Daoy (cell line): ENCODE measurements around the gene MFAP5. TPM values are rescaled to one million over a fixed set of nuclear protein-coding genes. Genes with fewer than 3 reads are reported as not detected.
"Not testable (repeated sequence)": the region's sequence is repeated elsewhere in the genome, so short reads cannot be mapped to it uniquely, and the experiment has no call there.

Experiments used
- DNase-seq: peaks from one replicate; pipeline ENCODE4 v3.0.0-alpha.2; 2015; ENCODE audit warnings: low read depth
- total RNA-seq: library from RNA; depleted of rRNA; stranded (reverse); fragments of >200 nt; shearing (Covaris generic); gene quantifications from 2 replicates; pipeline ENCODE4 v1.2.3, GENCODE V29; 2014

The MFAP5 gene
- total RNA-seq, 1 experiment from 2014 or later, result 1.1 TPM

GRCh38 chr12:8675591-8676036 lies 13.0 kb upstream of the MFAP5 start:
- no peak for DNase-seq

GRCh38 chr12:8672381-8672780 lies 9.8 kb upstream of the MFAP5 start:
- DNase-seq, result no peak

- DNase-seq, result no peak
Observed at GRCh38 chr12:8668441-8668840, 5.8 kb upstream of the MFAP5 start.

GRCh38 chr12:8667270-8667669 lies 4.6 kb upstream of the MFAP5 start:
- no peak for DNase-seq

- no peak for DNase-seq
Observed at GRCh38 chr12:8665759-8666158, 3.1 kb upstream of the MFAP5 start.

GRCh38 chr12:8664228-8664913 lies 1.7 kb upstream of the MFAP5 start:
- DNase-seq, result no peak

- no peak for DNase-seq
Observed at GRCh38 chr12:8661751-8662150, 875 bp downstream of the MFAP5 start.

- DNase-seq, result no peak
Observed at GRCh38 chr12:8661016-8661415, 1.6 kb downstream of the MFAP5 start.

GRCh38 chr12:8658346-8658745 lies 4.3 kb downstream of the MFAP5 start:
- peak; percentile 73 for DNase-seq

- no peak for DNase-seq
Observed at GRCh38 chr12:8655421-8655820, 7.2 kb downstream of the MFAP5 start.

GRCh38 chr12:8648576-8649205 lies 13.9 kb downstream of the MFAP5 start:
- no peak for DNase-seq

GRCh38 chr12:8647968-8648367 lies 14.7 kb downstream of the MFAP5 start:
- DNase-seq, result no peak

- no peak for DNase-seq
Observed at GRCh38 chr12:8644345-8645248, 18.0 kb downstream of the MFAP5 start.

- no peak for DNase-seq
Observed at GRCh38 chr12:8642775-8643174, 19.9 kb downstream of the MFAP5 start.

- no peak for DNase-seq
Observed at GRCh38 chr12:8639936-8640335, 22.7 kb downstream of the MFAP5 start.

GRCh38 chr12:8638951-8639350 lies 23.7 kb downstream of the MFAP5 start:
- DNase-seq, result no peak

- DNase-seq, result no peak
Observed at GRCh38 chr12:8637666-8638065, 25.0 kb downstream of the MFAP5 start.

- DNase-seq, result no peak
Observed at GRCh38 chr12:8637244-8637643, 25.4 kb downstream of the MFAP5 start.

- DNase-seq, result no peak
Observed at GRCh38 chr12:8636581-8636980, 26.0 kb downstream of the MFAP5 start.

- DNase-seq, result not testable (repeated sequence)
Observed at GRCh38 chr12:8636007-8636346, 26.6 kb downstream of the MFAP5 start.

- DNase-seq, result not testable (repeated sequence)
Observed at GRCh38 chr12:8635342-8636006, 27.2 kb downstream of the MFAP5 start.

GRCh38 chr12:8630131-8630530 lies 32.5 kb downstream of the MFAP5 start:
- DNase-seq, result no peak
